Ammon's horn (tissue), 1 donor: ENCODE results near the gene CMKLR1.

Experiments used
- DNase-seq: peaks from one replicate; pipeline ENCODE4 v3.0.0-alpha.2; 2016; ENCODE audit warnings: low spot score

CMKLR1 gene

GRCh38 chr12:108338915-108339657, at the start of gene CMKLR1:
Gene CMKLR1 (minus strand): TSS chr12:108339311. CDS start chr12:108293591, 45,720 bp downstream.
- peak; percentile 52 for DNase-seq

GRCh38 chr12:108387771-108388170, 48.7 kb upstream of the CMKLR1 start:
- no peak for DNase-seq

GRCh38 chr12:108386709-108387360, 47.7 kb upstream of the CMKLR1 start:
- no peak for DNase-seq

GRCh38 chr12:108382437-108382801, 43.3 kb upstream of the CMKLR1 start:
- no peak for DNase-seq

- no peak for DNase-seq
Observed at GRCh38 chr12:108381787-108382436, 42.8 kb upstream of the CMKLR1 start.

GRCh38 chr12:108380382-108380781, 41.3 kb upstream of the CMKLR1 start:
- DNase-seq = no peak

- no peak for DNase-seq
Observed at GRCh38 chr12:108379823-108380222, 40.7 kb upstream of the CMKLR1 start.

- no peak for DNase-seq
Observed at GRCh38 chr12:108378926-108379325, 39.8 kb upstream of the CMKLR1 start.

GRCh38 chr12:108377260-108377659, 38.1 kb upstream of the CMKLR1 start:
- DNase-seq = no peak

GRCh38 chr12:108375986-108376663, 37.0 kb upstream of the CMKLR1 start:
- no peak for DNase-seq

GRCh38 chr12:108374596-108375320, 35.6 kb upstream of the CMKLR1 start:
- no peak for DNase-seq

GRCh38 chr12:108373111-108373510, 34.0 kb upstream of the CMKLR1 start:
- no peak for DNase-seq

GRCh38 chr12:108371801-108372344, 32.8 kb upstream of the CMKLR1 start:
- no peak for DNase-seq

GRCh38 chr12:108370415-108370814, 31.3 kb upstream of the CMKLR1 start:
- DNase-seq = no peak

- no peak for DNase-seq
Observed at GRCh38 chr12:108369736-108370396, 30.8 kb upstream of the CMKLR1 start.

GRCh38 chr12:108368089-108368488, 29.0 kb upstream of the CMKLR1 start:
- no peak for DNase-seq

GRCh38 chr12:108367436-108367835, 28.3 kb upstream of the CMKLR1 start:
- DNase-seq = peak; percentile 40

- no peak for DNase-seq
Observed at GRCh38 chr12:108365324-108365723, 26.2 kb upstream of the CMKLR1 start.

- no peak for DNase-seq
Observed at GRCh38 chr12:108364879-108365278, 25.8 kb upstream of the CMKLR1 start.

- DNase-seq = no peak
Observed at GRCh38 chr12:108363565-108363964, 24.5 kb upstream of the CMKLR1 start.

GRCh38 chr12:108363165-108363564, 24.1 kb upstream of the CMKLR1 start:
- DNase-seq = no peak
